ENCODE results near the gene BRMS1.
A peak's percentile ranks its signal among the peaks of the same experiment; 100 is the strongest.

The BRMS1 gene

GRCh38 chr11:66316849-66317251, 28.1 kb downstream of the BRMS1 start, which contains the start of gene CD248:
CD248 (minus strand) TSS chr11:66317044; CDS start chr11:66317027, 17 bp downstream.
- no peak for DNase-seq (ENCODE audit: low read depth)
- no peak for TF ChIP-seq CTCF (IDR thresholded peaks at IDR 0.05; ENCODE audit: control insufficient read depth, extremely low read depth, insufficient read depth)
- H3K4me3 ChIP-seq (ENCODE audit: low read depth, low read length) = no peak within 1 kb of the TSS

GRCh38 chr11:66315921-66316811, 28.7 kb downstream of the BRMS1 start:
- DNase-seq (ENCODE audit: low read depth) = no peak
- no peak overlapping the region for H3K4me3 ChIP-seq (ENCODE audit: low read depth, low read length)
- no peak for TF ChIP-seq CTCF (IDR thresholded peaks at IDR 0.05; ENCODE audit: control insufficient read depth, extremely low read depth, insufficient read depth)

DNA sequence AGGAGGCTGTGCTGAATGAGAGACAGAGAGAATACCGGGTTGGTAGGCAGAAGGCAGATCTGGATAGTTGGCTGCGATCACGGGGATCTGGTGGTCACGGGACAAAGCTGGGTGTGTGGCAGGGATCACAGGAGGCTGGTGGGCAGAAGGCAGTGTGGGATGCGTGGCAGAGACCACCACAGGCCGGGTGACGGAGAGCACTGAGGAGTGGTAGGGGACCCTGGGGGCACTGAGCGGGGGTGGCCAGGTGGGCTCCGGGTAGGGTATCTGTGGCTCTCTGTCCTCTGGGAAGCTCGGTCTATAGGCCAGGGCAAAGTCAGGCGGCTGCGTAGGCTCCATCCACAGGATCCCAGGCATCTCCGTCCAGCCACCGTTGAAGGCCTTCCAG, 29.4 kb downstream of the BRMS1 start:
- TF ChIP-seq CTCF (IDR thresholded peaks at IDR 0.05; ENCODE audit: control insufficient read depth, extremely low read depth, insufficient read depth) = no peak
- no peak overlapping the region for H3K4me3 ChIP-seq (ENCODE audit: low read depth, low read length)
- DNase-seq (ENCODE audit: low read depth) = no peak

- no peak for TF ChIP-seq CTCF (IDR thresholded peaks at IDR 0.05; ENCODE audit: control insufficient read depth, extremely low read depth, insufficient read depth)
- no peak for DNase-seq (ENCODE audit: low read depth)
- H3K4me3 ChIP-seq (ENCODE audit: low read depth, low read length) = no peak overlapping the region
Observed at GRCh38 chr11:66314561-66315497, 30.1 kb downstream of the BRMS1 start.

DNA sequence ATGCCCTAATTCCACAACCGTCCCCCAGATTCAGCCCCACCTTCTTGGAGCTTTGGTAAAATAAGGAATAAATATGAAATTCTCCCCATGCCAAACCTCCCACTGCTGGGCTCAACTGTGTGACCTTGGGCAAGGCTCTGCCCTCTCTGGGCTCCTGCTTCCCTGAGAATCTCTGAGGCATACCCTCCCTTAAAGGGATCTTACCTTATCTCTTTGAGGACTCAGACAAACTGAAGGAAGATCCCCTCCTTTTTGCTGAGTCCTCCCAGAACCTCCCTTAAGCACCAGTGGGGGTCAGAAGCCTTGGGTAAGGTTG, 30.8 kb downstream of the BRMS1 start:
- H3K4me3 ChIP-seq (ENCODE audit: low read depth, low read length) = no peak overlapping the region
- TF ChIP-seq CTCF (IDR thresholded peaks at IDR 0.05; ENCODE audit: control insufficient read depth, extremely low read depth, insufficient read depth) = no peak
- no peak for DNase-seq (ENCODE audit: low read depth)

DNA sequence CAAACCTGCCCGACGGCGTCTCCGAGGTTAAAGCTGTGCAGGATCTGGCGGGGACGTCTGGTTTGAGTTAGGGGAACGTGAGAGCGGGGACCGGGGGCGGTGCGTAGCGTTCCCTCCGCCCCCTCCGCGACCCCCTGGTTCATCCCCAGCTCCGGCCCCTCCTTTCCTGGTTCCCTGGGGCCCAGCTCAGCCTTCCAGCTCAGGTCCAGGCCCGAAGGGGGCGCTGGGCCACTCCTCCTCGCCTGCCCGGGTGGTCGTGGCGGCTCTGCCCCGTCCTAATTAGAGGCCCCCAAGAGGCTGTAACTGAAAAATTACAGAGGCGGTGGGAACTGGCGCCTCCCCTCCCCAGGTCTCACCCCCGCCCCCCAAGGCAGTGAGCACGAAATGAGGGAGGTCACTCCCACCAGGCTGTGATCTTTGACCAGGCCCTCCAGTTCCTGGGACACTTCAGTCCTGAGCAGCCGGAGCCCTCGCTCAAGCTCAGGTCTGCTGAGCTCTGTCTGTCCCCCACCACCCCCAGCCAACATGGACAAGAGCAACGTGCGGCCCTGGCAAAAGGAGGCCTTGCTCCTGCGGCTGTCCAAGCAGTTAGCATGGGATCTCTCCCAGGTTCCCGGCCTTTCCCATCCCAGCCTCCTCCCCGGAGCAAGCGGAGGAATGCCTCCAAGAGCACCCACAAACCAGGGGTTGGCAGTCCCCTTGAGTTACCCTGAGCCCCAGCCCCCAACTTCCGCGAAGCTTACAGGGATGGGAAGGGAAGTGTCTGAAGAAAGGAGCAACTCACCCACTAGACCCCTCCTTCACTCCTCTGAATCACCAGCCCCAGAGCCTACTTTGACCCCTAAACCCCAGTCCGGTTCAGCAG, 31.4 kb downstream of the BRMS1 start:
- DNase-seq (ENCODE audit: low read depth) = no peak
- TF ChIP-seq CTCF (IDR thresholded peaks at IDR 0.05; ENCODE audit: control insufficient read depth, extremely low read depth, insufficient read depth) = no peak
- H3K4me3 ChIP-seq (ENCODE audit: low read depth, low read length) = peak overlapping the region; percentile 37

Measured in LNCaP clone FGC (cell line).